ENCODE data around the gene UTP15. TPM values are rescaled to one million over a fixed set of nuclear protein-coding genes. Genes with fewer than 3 reads are reported as not detected.

Gene UTP15
- total RNA-seq, 4 donors from 2014 or later: 12.8 to 31.7 (median 24.1) TPM

DNA sequence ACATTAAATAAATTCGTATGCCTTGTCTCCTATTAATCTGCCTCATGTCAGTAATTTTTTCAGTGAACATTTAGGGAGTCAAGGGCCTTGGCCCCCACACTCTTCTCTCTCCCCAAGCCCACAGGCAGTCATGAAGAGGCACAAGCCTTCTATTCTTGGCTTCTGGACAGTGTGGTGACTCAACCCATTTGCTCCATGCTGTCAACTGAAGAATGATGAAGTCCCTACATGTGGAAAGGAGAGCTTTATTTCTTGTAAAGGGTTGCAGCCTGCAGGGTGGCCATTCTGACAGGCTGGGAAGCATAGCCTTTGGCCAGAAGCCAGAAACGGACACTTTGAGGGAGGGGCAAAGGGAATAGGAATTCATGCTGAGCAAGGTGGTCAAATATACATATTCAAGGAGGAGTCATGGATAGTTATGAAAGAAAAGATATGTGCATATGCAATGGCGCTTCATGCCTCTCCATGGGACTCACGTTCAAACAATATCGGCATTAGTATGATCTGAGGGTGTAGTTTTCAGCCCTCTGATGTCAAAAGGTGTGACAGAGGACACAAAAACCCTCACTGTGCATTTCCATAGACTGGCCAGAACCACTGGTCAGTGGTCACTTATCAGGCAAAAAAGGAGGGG is 31.4 kb upstream of the UTP15 start:
- no peaks in the 10 kb centered on the region for H3K36me3 ChIP-seq
- no peak overlapping the region for H3K4me3 ChIP-seq
- DNase-seq: no peak
- no peak for TF ChIP-seq POLR2A (IDR thresholded peaks at IDR 0.05)
- TF ChIP-seq CTCF (IDR thresholded peaks at IDR 0.05): no peak
- H3K4me1 ChIP-seq: peaks cover 0 to 1% (median 0%) of the 10 kb centered on the region in 3 donors
- H3K9me3 ChIP-seq: no peaks in the 10 kb centered on the region
- no peak overlapping the region for H3K27ac ChIP-seq
- intact Hi-C loops (cut with DNase I): no loop called here
- no peaks in the 10 kb centered on the region for H3K27me3 ChIP-seq
- 70 to 79% methylated on average over 5 of the region's 5 CpGs for WGBS, 2 donors

DNA sequence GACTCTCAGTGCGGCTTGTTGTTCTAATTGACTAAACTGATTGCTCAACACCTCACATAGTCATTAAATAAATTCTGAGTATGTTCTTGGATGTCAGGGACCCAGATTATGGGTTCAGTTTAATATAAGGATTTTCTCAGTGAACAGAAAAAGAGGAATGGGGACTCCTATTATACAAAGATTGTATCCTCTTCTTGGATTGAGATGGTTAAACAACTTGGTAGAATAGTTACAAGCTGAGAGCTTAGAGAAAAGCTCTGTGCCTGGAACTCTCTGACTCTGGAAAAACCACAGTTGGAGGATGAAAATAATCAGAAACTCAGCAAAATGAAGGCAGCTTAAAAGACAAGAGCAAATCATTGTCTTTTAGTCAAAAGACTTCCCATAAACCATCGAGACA is 30.6 kb upstream of the UTP15 start:
- WGBS, 2 donors: 76 to 92% methylated on average over 2 of the region's 2 CpGs
- peaks cover 0 to 10% (median 0%) of the 10 kb centered on the region in 3 donors for H3K4me1 ChIP-seq
- no peak overlapping the region for H3K27ac ChIP-seq
- no peak for TF ChIP-seq POLR2A (IDR thresholded peaks at IDR 0.05)
- no peak for TF ChIP-seq CTCF (IDR thresholded peaks at IDR 0.05)
- H3K4me3 ChIP-seq: no peak overlapping the region
- no peaks in the 10 kb centered on the region for H3K36me3 ChIP-seq
- DNase-seq: no peak
- intact Hi-C loops (cut with DNase I): no loop called here
- H3K9me3 ChIP-seq: no peaks in the 10 kb centered on the region
- H3K27me3 ChIP-seq: no peaks in the 10 kb centered on the region

- Histone ChIP-seq H3K27me3 (no peaks in the 10 kb centered on the region), H3K9me3 (no peaks in the 10 kb centered on the region), H3K27ac (peak overlapping the region in 2 of 4 donors; percentile 81 to 83), H3K4me3 (no peak overlapping the region), H3K36me3 (no peaks in the 10 kb centered on the region), H3K4me1 (peaks cover 11 to 50% (median 23%) of the 10 kb centered on the region in 3 donors)
- TF ChIP-seq CTCF (IDR thresholded peaks at IDR 0.05): no peak
- no peak for TF ChIP-seq POLR2A (IDR thresholded peaks at IDR 0.05)
- WGBS, 2 donors: 73 to 87% methylated on average over 2 of the region's 2 CpGs
- no peak for DNase-seq
- intact Hi-C loops (cut with DNase I): no loop called here
Measured at GRCh38 chr5:73539730-73540129, 25.8 kb upstream of the UTP15 start.

DNA sequence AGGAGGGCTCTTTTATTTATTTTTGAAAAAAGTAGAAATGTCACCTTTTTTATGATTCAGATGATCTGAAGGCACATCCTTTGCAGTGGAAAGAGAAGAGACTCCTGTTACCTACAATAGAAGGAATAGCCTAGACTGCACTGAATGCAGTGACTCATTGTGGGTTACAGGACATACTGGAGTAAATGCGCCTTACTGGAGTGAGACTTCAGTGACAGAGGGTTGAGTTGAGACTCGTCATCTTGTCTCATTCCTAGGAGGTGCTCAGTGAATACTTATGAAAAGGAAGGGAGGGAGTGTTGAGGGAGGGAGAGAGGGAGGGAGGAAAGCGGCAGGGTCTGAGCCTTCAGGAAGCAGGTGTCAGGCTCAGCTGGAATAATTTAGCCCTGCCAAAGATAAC is 25.4 kb upstream of the UTP15 start:
- H3K36me3 ChIP-seq: no peaks in the 10 kb centered on the region
- no peak overlapping the region for H3K4me3 ChIP-seq
- intact Hi-C loops (cut with DNase I): no loop called here
- peak overlapping the region; percentile 67 to 83 (median 78) for H3K27ac ChIP-seq
- WGBS, 2 donors: 24 to 42% methylated on average over 3 of the region's 3 CpGs
- no peaks in the 10 kb centered on the region for H3K9me3 ChIP-seq
- no peaks in the 10 kb centered on the region for H3K27me3 ChIP-seq
- DNase-seq: no peak
- no peak for TF ChIP-seq POLR2A (IDR thresholded peaks at IDR 0.05)
- no peak for TF ChIP-seq CTCF (IDR thresholded peaks at IDR 0.05)
- peaks cover 11 to 55% (median 25%) of the 10 kb centered on the region in 3 donors for H3K4me1 ChIP-seq

DNA sequence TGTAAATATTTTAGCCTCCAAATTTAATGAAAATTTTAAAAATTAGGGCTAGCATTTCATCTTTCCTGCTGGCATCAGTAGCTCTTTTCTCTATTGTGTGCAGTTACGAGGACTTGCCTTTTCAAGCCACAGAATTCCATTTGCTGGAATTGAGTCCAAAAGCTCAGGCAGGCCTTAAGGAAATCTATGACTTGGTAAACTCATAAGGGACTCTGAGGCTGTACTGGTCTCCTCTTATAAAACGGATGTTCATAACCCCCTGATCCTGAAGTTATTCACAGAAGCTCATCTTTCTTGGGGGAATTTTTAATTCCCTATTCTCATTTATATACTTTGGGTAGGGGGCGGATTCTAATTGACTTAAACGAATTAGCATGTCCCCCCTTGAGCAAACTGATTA is 23.5 kb upstream of the UTP15 start:
- Histone ChIP-seq H3K4me1 (peaks cover 11 to 57% (median 25%) of the 10 kb centered on the region in 3 donors), H3K27ac (peak overlapping the region; percentile 67 to 83 (median 78)), H3K36me3 (no peaks in the 10 kb centered on the region), H3K9me3 (no peaks in the 10 kb centered on the region), H3K4me3 (no peak overlapping the region), H3K27me3 (no peaks in the 10 kb centered on the region)
- 27 to 33% methylated on average over 4 of the region's 4 CpGs for WGBS, 2 donors
- no peak for TF ChIP-seq CTCF (IDR thresholded peaks at IDR 0.05)
- no peak for TF ChIP-seq POLR2A (IDR thresholded peaks at IDR 0.05)
- intact Hi-C loops (cut with DNase I): no loop called here
- DNase-seq: no peak

Data from esophagus squamous epithelium (tissue), 5 donors.